K562 (cell line): ENCODE data around the gene RNU6-8. TPM values are rescaled to one million over a fixed set of nuclear protein-coding genes. Genes with fewer than 3 reads are reported as not detected.
A peak's percentile ranks its signal among the peaks of the same experiment; 100 is the strongest.

ENCODE experiments used
- ARID1B ChIP-seq: fragments of 450-650 bp; IDR thresholded peaks from 2 replicates; pipeline ENCODE4 v1.6.1; 2016; ENCODE audit warnings: antibody characterized with exemption, mild to moderate bottlenecking, inconsistent platforms
- ARID3B ChIP-seq: fragments of 250-450 bp; sonication (Bioruptor Pico); IDR thresholded peaks from 2 replicates; pipeline ENCODE4 v1.4.0; 2020; ENCODE audit warnings: borderline replicate concordance
- ATF1 ChIP-seq, 2 experiments: fragments of 450-650 bp in 1 of 2; IDR thresholded peaks; 2 replicates each; pipeline ENCODE4 v1.6.1; 2016; ENCODE audit warnings: missing compliant biosample characterization in 1 of 2, missing genetic modification characterization in 1 of 2
- BRCA1 ChIP-seq, 2 experiments: fragments of 450-650 bp in 1 of 2; sonication (generic) in 1 of 2; formaldehyde crosslinking in 1 of 2; IDR thresholded peaks; 2 replicates each; pipeline versions ENCODE4 v1.5.0 to v1.6.1; 2017 to 2020; ENCODE audit warnings: mild to moderate bottlenecking in 1 of 2, missing genetic modification reagents in 1 of 2
- BRD9 ChIP-seq: fragments of 450-650 bp; IDR thresholded peaks from 2 replicates; pipeline ENCODE4 v1.6.1; 2018; ENCODE audit warnings: low read depth; ENCODE audit not compliant: partially characterized antibody
- CGGBP1 ChIP-seq: fragments of 250-450 bp; sonication (Bioruptor Pico); IDR thresholded peaks from 2 replicates; pipeline ENCODE4 v1.9.0; 2021; ENCODE audit warnings: mild to moderate bottlenecking
- HLTF ChIP-seq: fragments of 450-650 bp; IDR thresholded peaks from 2 replicates; pipeline ENCODE4 v1.6.1; 2016
- L3MBTL2 ChIP-seq: fragments of 450-650 bp; IDR thresholded peaks from 2 replicates; pipeline ENCODE4 v1.6.1; 2016; ENCODE audit warnings: mild to moderate bottlenecking, moderate library complexity
- MXI1 ChIP-seq: IDR thresholded peaks from 2 replicates; pipeline ENCODE4 v1.6.1; 2011; ENCODE audit warnings: low read depth, mild to moderate bottlenecking, improper control_type of control experiment, low read length
- NFE2L1 ChIP-seq: fragments of 450-650 bp; IDR thresholded peaks from 2 replicates; pipeline ENCODE4 v1.6.1; 2016; ENCODE audit warnings: missing genetic modification characterization, low read depth, mild to moderate bottlenecking, missing compliant biosample characterization, moderate library complexity, borderline replicate concordance
- RBM25 ChIP-seq: fragments of 200-400 bp; formaldehyde crosslinking; IDR thresholded peaks from 2 replicates; pipeline ENCODE4 v1.6.1; 2018; ENCODE audit warnings: low read length, low read depth, moderate library complexity; ENCODE audit not compliant: severe bottlenecking
- SRSF3 ChIP-seq: fragments of 200-400 bp; formaldehyde crosslinking; IDR thresholded peaks from 2 replicates; pipeline ENCODE4 v1.6.1; 2016; ENCODE audit warnings: mild to moderate bottlenecking, low read length, moderate library complexity; ENCODE audit not compliant: insufficient read depth
- STAT5B ChIP-seq: fragments of 250-450 bp; sonication (Bioruptor Pico); IDR thresholded peaks from 2 replicates; pipeline ENCODE4 v1.8.0; 2021; ENCODE audit warnings: mild to moderate bottlenecking, inconsistent platforms
- TEAD1 ChIP-seq, 2 experiments: fragments of 450-650 bp in 1 of 2; sonication (generic) in 1 of 2; formaldehyde crosslinking; IDR thresholded peaks; 2 replicates each; pipeline versions ENCODE4 v1.4.0 to v1.8.0; 2020 to 2022; ENCODE audit warnings: mild to moderate bottlenecking in 2 of 2, missing genetic modification reagents in 1 of 2
- TEAD2 ChIP-seq: fragments of 450-650 bp; IDR thresholded peaks from 2 replicates; pipeline ENCODE4 v1.6.1; 2016; ENCODE audit warnings: missing genetic modification characterization, control low read depth, missing compliant biosample characterization
- TGIF2 ChIP-seq: sonication (generic); formaldehyde crosslinking; IDR thresholded peaks from 2 replicates; pipeline ENCODE4 v1.8.1; 2022; ENCODE audit warnings: mild to moderate bottlenecking, missing genetic modification reagents, moderate library complexity
- ZBTB12 ChIP-seq: fragments of 250-450 bp; sonication (Bioruptor Pico); IDR thresholded peaks from 2 replicates; pipeline ENCODE4 v1.4.0; 2020
- ZEB2 ChIP-seq: fragments of 450-650 bp; IDR thresholded peaks from 2 replicates; pipeline ENCODE4 v1.6.1; 2016
- ZNF175 ChIP-seq: fragments of 200-800 bp; sonication (Bioruptor generic); IDR thresholded peaks from 2 replicates; pipeline ENCODE4 v1.6.1; 2016; ENCODE audit warnings: low read depth, mild to moderate bottlenecking, missing genetic modification characterization, missing compliant biosample characterization
- ZNF444 ChIP-seq: fragments of 250-450 bp; sonication (Bioruptor Pico); IDR thresholded peaks from 2 replicates; pipeline ENCODE4 v1.4.0; 2020; ENCODE audit warnings: mild to moderate bottlenecking, moderate library complexity
- ZNF592 ChIP-seq: fragments of 450-650 bp; IDR thresholded peaks from 2 replicates; pipeline ENCODE4 v1.6.1; 2017; ENCODE audit warnings: antibody characterized with exemption, mild to moderate bottlenecking
- polyA plus RNA-seq, 8 experiments: library from polyadenylated mRNA; depleted of rRNA in 4 of 8; stranded (reverse) in 5 of 8; unstranded in 3 of 8; fragments of >200 nt; fragmentation: Nextera tagmentation in 2 of 8; fragmentation: Illumina TruSeq in 1 of 8; extraction: Ambion mirVana in 2 of 8; extraction: Trizol in 1 of 8; gene quantifications; 2 replicates each; pipeline versions ENCODE4 v1.2.1 to v1.2.3, GENCODE V29; 2011 to 2014; ENCODE audit warnings: inconsistent platforms in 1 of 8, missing spikeins in 1 of 8
- total RNA-seq, 7 experiments: library from RNA; depleted of rRNA in 6 of 7; stranded (reverse); fragments of >200 nt in 6 of 7; fragmentation: Illumina TruSeq in 2 of 7; extraction: Trizol in 2 of 7; gene quantifications; 2 replicates each; pipeline versions ENCODE4 v1.2.1 to v1.2.3, GENCODE V29; 2011 to 2021; ENCODE audit warnings: low replicate concordance in 1 of 7

RNU6-8 gene
- total and polyA plus RNA-seq, 9 of the 15 experiments (the other 6 are each of a cell fraction or from before 2014, with no cell fraction given), result not detected

GRCh38 chr14:32202998-32203882, at the start of gene RNU6-8 (continued):
- TF ChIP-seq SRSF3, result no peak
- TF ChIP-seq BRCA1 (IDR thresholded peaks at IDR 0.05), result no peak
- no peak for TF ChIP-seq BRCA1 (CRISPR knock-in tag; IDR thresholded peaks at IDR 0.05)
- no peak for TF ChIP-seq ARID3B
- TF ChIP-seq ATF1 (CRISPR knock-in tag; IDR thresholded peaks at IDR 0.05), result no peak
- peak; percentile 79 for TF ChIP-seq ATF1 (tag; IDR thresholded peaks at IDR 0.05)
- no peak for TF ChIP-seq CGGBP1
- TF ChIP-seq ZNF592, result peak; percentile 78
- no peak for TF ChIP-seq TGIF2 (CRISPR knock-in tag)
- TF ChIP-seq L3MBTL2, result peak; percentile 55; the same call in 1 of the 2 replicates
- no peak for TF ChIP-seq NFE2L1
- no peak for TF ChIP-seq HLTF
- no peak for TF ChIP-seq TEAD2
- TF ChIP-seq ZNF444 (CRISPR knock-in tag), result no peak
- TF ChIP-seq ZBTB12 (CRISPR knock-in tag), result no peak
- no peak for TF ChIP-seq ZEB2
- no peak for TF ChIP-seq TEAD1 (CRISPR knock-in tag; IDR thresholded peaks at IDR 0.05)
- TF ChIP-seq MXI1, result no peak
- TF ChIP-seq STAT5B (CRISPR knock-in tag), result no peak
- TF ChIP-seq BRD9, result peak; percentile 35
- no peak for TF ChIP-seq ARID1B
- no peak for TF ChIP-seq RBM25
- TF ChIP-seq ZNF175 (CRISPR knock-in tag), result no peak
